Measurements from ENCODE around the gene PRR36. TPM values are rescaled to one million over a fixed set of nuclear protein-coding genes. Genes with fewer than 3 reads are reported as not detected.
"Not testable (repeated sequence)": the region's sequence is repeated elsewhere in the genome, so short reads cannot be mapped to it uniquely, and the experiment has no call there.

PRR36 gene
- total RNA-seq, 1 donor from 2014 or later, result 0.80 TPM

GRCh38 chr19:7918062-7918614, 43.9 kb upstream of the PRR36 start:
- not testable (repeated sequence) for H3K36me3 Mint-ChIP-seq (ENCODE audit: low read depth); H3K27ac Mint-ChIP-seq (ENCODE audit: unreplicated experiment); DNase-seq (ENCODE audit: low spot score); H3K27me3 Mint-ChIP-seq (ENCODE audit: low read depth); H3K9me3 Mint-ChIP-seq (ENCODE audit: low read depth)
- TF ChIP-seq, protein P1, sequence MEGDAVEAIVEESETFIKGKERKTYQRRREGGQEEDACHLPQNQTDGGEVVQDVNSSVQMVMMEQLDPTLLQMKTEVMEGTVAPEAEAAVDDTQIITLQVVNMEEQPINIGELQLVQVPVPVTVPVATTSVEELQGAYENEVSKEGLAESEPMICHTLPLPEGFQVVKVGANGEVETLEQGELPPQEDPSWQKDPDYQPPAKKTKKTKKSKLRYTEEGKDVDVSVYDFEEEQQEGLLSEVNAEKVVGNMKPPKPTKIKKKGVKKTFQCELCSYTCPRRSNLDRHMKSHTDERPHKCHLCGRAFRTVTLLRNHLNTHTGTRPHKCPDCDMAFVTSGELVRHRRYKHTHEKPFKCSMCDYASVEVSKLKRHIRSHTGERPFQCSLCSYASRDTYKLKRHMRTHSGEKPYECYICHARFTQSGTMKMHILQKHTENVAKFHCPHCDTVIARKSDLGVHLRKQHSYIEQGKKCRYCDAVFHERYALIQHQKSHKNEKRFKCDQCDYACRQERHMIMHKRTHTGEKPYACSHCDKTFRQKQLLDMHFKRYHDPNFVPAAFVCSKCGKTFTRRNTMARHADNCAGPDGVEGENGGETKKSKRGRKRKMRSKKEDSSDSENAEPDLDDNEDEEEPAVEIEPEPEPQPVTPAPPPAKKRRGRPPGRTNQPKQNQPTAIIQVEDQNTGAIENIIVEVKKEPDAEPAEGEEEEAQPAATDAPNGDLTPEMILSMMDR (IDR thresholded peaks at IDR 0.05), result peak; percentile 4
- H3K4me1 Mint-ChIP-seq (ENCODE audit: low read depth), result peaks cover 42% of the 10 kb centered on the region
- H3K4me3 Mint-ChIP-seq (ENCODE audit: unreplicated experiment), result peak overlapping the region; percentile 62

GRCh38 chr19:7917267-7918061, 43.3 kb upstream of the PRR36 start:
- peak overlapping the region; percentile 81 for H3K27ac Mint-ChIP-seq (ENCODE audit: unreplicated experiment)
- H3K4me3 Mint-ChIP-seq (ENCODE audit: unreplicated experiment), result peak overlapping the region; percentile 74
- TF ChIP-seq, protein P1 (IDR thresholded peaks at IDR 0.05), result peak; percentile 80
- H3K27me3 Mint-ChIP-seq (ENCODE audit: low read depth), result no peaks in the 10 kb centered on the region
- no peaks in the 10 kb centered on the region for H3K9me3 Mint-ChIP-seq (ENCODE audit: low read depth)
- DNase-seq (ENCODE audit: low spot score), result peak; percentile 87
- peaks cover 40% of the 10 kb centered on the region for H3K4me1 Mint-ChIP-seq (ENCODE audit: low read depth)
- H3K36me3 Mint-ChIP-seq (ENCODE audit: low read depth), result peaks cover 4% of the 10 kb centered on the region

- H3K36me3 Mint-ChIP-seq (ENCODE audit: low read depth), result peaks cover 6% of the 10 kb centered on the region
- peak overlapping the region; percentile 74 for H3K4me3 Mint-ChIP-seq (ENCODE audit: unreplicated experiment)
- no peaks in the 10 kb centered on the region for H3K9me3 Mint-ChIP-seq (ENCODE audit: low read depth)
- TF ChIP-seq, protein P1 (IDR thresholded peaks at IDR 0.05), result no peak
- H3K27ac Mint-ChIP-seq (ENCODE audit: unreplicated experiment), result peak overlapping the region; percentile 81
- DNase-seq (ENCODE audit: low spot score), result no peak
- H3K4me1 Mint-ChIP-seq (ENCODE audit: low read depth), result peaks cover 36% of the 10 kb centered on the region
- no peaks in the 10 kb centered on the region for H3K27me3 Mint-ChIP-seq (ENCODE audit: low read depth)
Observed at GRCh38 chr19:7916955-7917266, 42.7 kb upstream of the PRR36 start.

GRCh38 chr19:7916103-7916954, 42.1 kb upstream of the PRR36 start:
- H3K36me3 Mint-ChIP-seq (ENCODE audit: low read depth), result peaks cover 8% of the 10 kb centered on the region
- peaks cover 30% of the 10 kb centered on the region for H3K4me1 Mint-ChIP-seq (ENCODE audit: low read depth)
- no peak overlapping the region for H3K27ac Mint-ChIP-seq (ENCODE audit: unreplicated experiment)
- no peaks in the 10 kb centered on the region for H3K9me3 Mint-ChIP-seq (ENCODE audit: low read depth)
- H3K27me3 Mint-ChIP-seq (ENCODE audit: low read depth), result no peaks in the 10 kb centered on the region
- TF ChIP-seq, protein P1 (IDR thresholded peaks at IDR 0.05), result peak; percentile 40
- H3K4me3 Mint-ChIP-seq (ENCODE audit: unreplicated experiment), result peak overlapping the region; percentile 74
- DNase-seq (ENCODE audit: low spot score), result peak; percentile 89
